ENCODE measurements around the gene RASA3. TPM values are rescaled to one million over a fixed set of nuclear protein-coding genes. Genes with fewer than 3 reads are reported as not detected.

The RASA3 gene
- total RNA-seq, 2 experiments from 2014 or later = 28.9 to 32.3 TPM

DNA sequence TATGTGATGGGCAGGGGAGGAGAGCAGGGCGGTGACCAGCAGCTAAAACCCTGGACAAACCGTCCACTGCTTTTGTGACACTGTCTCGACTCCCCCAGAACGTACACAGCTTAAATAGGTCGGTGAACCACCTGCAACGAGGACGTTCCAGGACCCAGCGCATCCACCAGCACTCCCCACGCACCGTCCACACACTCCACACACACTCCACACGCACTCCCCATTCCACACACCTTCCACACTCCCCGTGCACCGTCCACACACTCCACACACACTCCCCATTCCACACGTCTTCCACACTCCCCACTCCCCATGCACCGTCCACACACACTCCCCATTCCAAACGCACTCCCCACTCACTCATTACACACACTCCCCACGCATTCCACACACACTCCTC lies 120.3 kb downstream of the RASA3 start:
- no peaks in the 10 kb centered on the region for H3K9me3 Mint-ChIP-seq
- ChIA-PET POLR2A (no interaction called here), CTCF (interaction anchor here (1.0 kb wide), 1 partner anchor 214 kb away, joined by 3 read pairs; no protein-coding TSS in a partner anchor)
- DNase-seq (no peak), ATAC-seq (no peak)
- no peaks in the 10 kb centered on the region for H3K27me3 Mint-ChIP-seq
- H3K27ac Mint-ChIP-seq = no peak overlapping the region
- peaks cover 28% of the 10 kb centered on the region for H3K36me3 Mint-ChIP-seq (ENCODE audit: low read depth)
- TF ChIP-seq, protein P1, sequence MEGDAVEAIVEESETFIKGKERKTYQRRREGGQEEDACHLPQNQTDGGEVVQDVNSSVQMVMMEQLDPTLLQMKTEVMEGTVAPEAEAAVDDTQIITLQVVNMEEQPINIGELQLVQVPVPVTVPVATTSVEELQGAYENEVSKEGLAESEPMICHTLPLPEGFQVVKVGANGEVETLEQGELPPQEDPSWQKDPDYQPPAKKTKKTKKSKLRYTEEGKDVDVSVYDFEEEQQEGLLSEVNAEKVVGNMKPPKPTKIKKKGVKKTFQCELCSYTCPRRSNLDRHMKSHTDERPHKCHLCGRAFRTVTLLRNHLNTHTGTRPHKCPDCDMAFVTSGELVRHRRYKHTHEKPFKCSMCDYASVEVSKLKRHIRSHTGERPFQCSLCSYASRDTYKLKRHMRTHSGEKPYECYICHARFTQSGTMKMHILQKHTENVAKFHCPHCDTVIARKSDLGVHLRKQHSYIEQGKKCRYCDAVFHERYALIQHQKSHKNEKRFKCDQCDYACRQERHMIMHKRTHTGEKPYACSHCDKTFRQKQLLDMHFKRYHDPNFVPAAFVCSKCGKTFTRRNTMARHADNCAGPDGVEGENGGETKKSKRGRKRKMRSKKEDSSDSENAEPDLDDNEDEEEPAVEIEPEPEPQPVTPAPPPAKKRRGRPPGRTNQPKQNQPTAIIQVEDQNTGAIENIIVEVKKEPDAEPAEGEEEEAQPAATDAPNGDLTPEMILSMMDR (IDR thresholded peaks at IDR 0.05) = no peak
- H3K4me3 Mint-ChIP-seq = no peak overlapping the region
- H3K4me1 Mint-ChIP-seq (ENCODE audit: low read depth) = peaks cover 14% of the 10 kb centered on the region
- intact Hi-C loops (cut with micrococcal nuclease) = no loop called here

DNA sequence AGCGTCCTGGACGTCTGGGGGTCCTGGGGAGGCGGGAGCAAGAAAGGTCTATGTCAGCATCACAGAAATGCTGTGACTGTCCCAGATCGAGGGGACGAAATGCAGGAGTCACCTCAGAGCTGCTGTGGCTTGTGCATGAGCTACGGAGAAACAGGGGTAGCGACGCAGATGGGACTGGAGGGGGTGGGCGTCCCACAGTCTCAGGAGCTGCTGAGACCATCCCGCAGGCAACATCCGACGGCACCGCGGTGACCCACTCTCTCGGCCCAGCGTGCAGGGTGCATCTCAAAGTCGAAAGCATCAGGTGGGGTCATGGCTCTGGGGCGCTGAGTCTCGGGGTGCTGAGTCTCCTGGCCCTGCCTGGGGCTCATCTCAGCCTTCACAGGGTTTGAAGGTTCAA lies 121.2 kb downstream of the RASA3 start:
- DNase-seq (no peak), ATAC-seq (no peak)
- TF ChIP-seq, protein P1 (IDR thresholded peaks at IDR 0.05) = no peak
- Mint-ChIP-seq H3K36me3 (ENCODE audit: low read depth) (peaks cover 21% of the 10 kb centered on the region), H3K4me1 (ENCODE audit: low read depth) (peaks cover 9% of the 10 kb centered on the region), H3K9me3 (no peaks in the 10 kb centered on the region), H3K4me3 (no peak overlapping the region), H3K27me3 (no peaks in the 10 kb centered on the region), H3K27ac (peak overlapping the region; percentile 16)
- CTCF ChIA-PET = interaction anchor here (1.0 kb wide), 1 partner anchor 215 kb away, joined by 3 read pairs; no protein-coding TSS in a partner anchor
- intact Hi-C loops (cut with micrococcal nuclease) = no loop called here
- POLR2A ChIA-PET = no interaction called here

GRCh38 chr13:114010401-114011101 lies 121.9 kb downstream of the RASA3 start:
- Mint-ChIP-seq H3K36me3 (ENCODE audit: low read depth) (peaks cover 17% of the 10 kb centered on the region), H3K4me3 (no peak overlapping the region), H3K27ac (peak overlapping the region; percentile 30), H3K9me3 (no peaks in the 10 kb centered on the region), H3K4me1 (ENCODE audit: low read depth) (peaks cover 6% of the 10 kb centered on the region), H3K27me3 (no peaks in the 10 kb centered on the region)
- POLR2A ChIA-PET = no interaction called here
- ATAC-seq (peak; percentile 40), DNase-seq (peak; percentile 28)
- CTCF ChIA-PET = no interaction called here
- intact Hi-C loops (cut with micrococcal nuclease) = no loop called here
- TF ChIP-seq, protein P1 (IDR thresholded peaks at IDR 0.05) = no peak

GRCh38 chr13:114009590-114010400 lies 122.6 kb downstream of the RASA3 start:
- no peak for ATAC-seq
- Mint-ChIP-seq H3K4me1 (ENCODE audit: low read depth) (peaks cover 6% of the 10 kb centered on the region), H3K4me3 (no peak overlapping the region), H3K27me3 (no peaks in the 10 kb centered on the region), H3K27ac (no peak overlapping the region), H3K36me3 (ENCODE audit: low read depth) (peaks cover 16% of the 10 kb centered on the region), H3K9me3 (no peaks in the 10 kb centered on the region)
- POLR2A ChIA-PET = no interaction called here
- intact Hi-C loops (cut with micrococcal nuclease) = no loop called here
- no peak for DNase-seq
- CTCF ChIA-PET = no interaction called here
- TF ChIP-seq, protein P1 (IDR thresholded peaks at IDR 0.05) = no peak

All from activated CD8-positive, alpha-beta T cell treated with anti-CD3 and anti-CD28 coated beads for 36 hours (primary cell).